ENCODE data around the gene DOCK9. TPM values are rescaled to one million over a fixed set of nuclear protein-coding genes. Genes with fewer than 3 reads are reported as not detected.

DOCK9 gene
- total and polyA plus RNA-seq, 2 donors (not counting 3 experiments of a cell fraction or from before 2014, with no cell fraction given) = 147 to 323 TPM

- dilution Hi-C loops (cut with MboI; ENCODE audit: extremely low pct_ligation_motif_present, low sequenced_read_pairs) = no loop called here
- no TSS peak for BruUV-seq (replicated peaks)
These were observed 137.8 kb downstream of the DOCK9 start for GRCh38 chr13:98839856-98840769.

More at GRCh38 chr13:98839856-98840769, 137.8 kb downstream of the DOCK9 start:
- Histone ChIP-seq H3K36me3 (ENCODE audit: control insufficient read depth in 2 of 2, extremely low read depth in 1 of 2, insufficient read depth in 2 of 2, low read length in 2 of 2) (peaks cover 22 to 25% of the 10 kb centered on the region in 2 experiments), H3K4me2 (ENCODE audit: insufficient read depth, low read length) (no peak overlapping the region), H3K27me3 (ENCODE audit: control insufficient read depth in 2 of 2, insufficient read depth in 2 of 2, low read length in 2 of 2) (no peaks in the 10 kb centered on the region), H3K4me3 (replicated peaks in 1 of 3; ENCODE audit: insufficient read depth in 1 of 3, low read depth in 1 of 3, low read length in 3 of 3) (no peak overlapping the region), H3K79me2 (ENCODE audit: control insufficient read depth, insufficient read depth, low read length) (no peaks in the 10 kb centered on the region), H4K20me1 (replicated peaks; ENCODE audit: control insufficient read depth, extremely low read depth, insufficient read depth, low read length) (no peaks in the 10 kb centered on the region), H3K9ac (replicated peaks; ENCODE audit: extremely low read depth, insufficient read depth, low read length) (no peak overlapping the region), H3K4me1 (ENCODE audit: control insufficient read depth, extremely low read depth, insufficient read depth, low read length) (peaks cover 6% of the 10 kb centered on the region), H2AFZ (ENCODE audit: low read depth, low read length) (no peak overlapping the region), H3K27ac (ENCODE audit: insufficient read depth, low read depth, low read length) (no peak overlapping the region), H3K9me1 (replicated peaks; ENCODE audit: control insufficient read depth, extremely low read depth, insufficient read depth, low read length) (no peaks in the 10 kb centered on the region), H3K9me3 (replicated peaks; ENCODE audit: control insufficient read depth, insufficient read depth, low read length) (no peaks in the 10 kb centered on the region)
- peak; percentile 70 for DNase-seq (ENCODE audit: low read depth, low spot score)
- POLR2A ChIA-PET = no interaction called here
- CTCF ChIA-PET = interaction anchor here (0.6 to 4.5 kb wide), 47 partner anchors 11 to 452 kb away, joined by 3 to 50 read pairs (median 4); partner anchors contain the start of gene DOCK9
- FAIRE-seq = peak; percentile 44
- TF ChIP-seq, protein P1, sequence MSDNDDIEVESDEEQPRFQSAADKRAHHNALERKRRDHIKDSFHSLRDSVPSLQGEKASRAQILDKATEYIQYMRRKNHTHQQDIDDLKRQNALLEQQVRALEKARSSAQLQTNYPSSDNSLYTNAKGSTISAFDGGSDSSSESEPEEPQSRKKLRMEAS (IDR thresholded peaks at IDR 0.05; ENCODE audit: insufficient read depth, insufficient read length) = no peak
- TF ChIP-seq EZH2 (IDR thresholded peaks at IDR 0.05; ENCODE audit: borderline replicate concordance, low read depth, low read length, severe bottlenecking) (no peak), POLR2AphosphoS5 (IDR thresholded peaks at IDR 0.05; ENCODE audit: insufficient read depth, low read depth, low read length) (no peak), FOS (IDR thresholded peaks at IDR 0.05; ENCODE audit: borderline replicate concordance, insufficient read depth, low read length) (peak; percentile 3)
- TF ChIP-seq, protein P2, sequence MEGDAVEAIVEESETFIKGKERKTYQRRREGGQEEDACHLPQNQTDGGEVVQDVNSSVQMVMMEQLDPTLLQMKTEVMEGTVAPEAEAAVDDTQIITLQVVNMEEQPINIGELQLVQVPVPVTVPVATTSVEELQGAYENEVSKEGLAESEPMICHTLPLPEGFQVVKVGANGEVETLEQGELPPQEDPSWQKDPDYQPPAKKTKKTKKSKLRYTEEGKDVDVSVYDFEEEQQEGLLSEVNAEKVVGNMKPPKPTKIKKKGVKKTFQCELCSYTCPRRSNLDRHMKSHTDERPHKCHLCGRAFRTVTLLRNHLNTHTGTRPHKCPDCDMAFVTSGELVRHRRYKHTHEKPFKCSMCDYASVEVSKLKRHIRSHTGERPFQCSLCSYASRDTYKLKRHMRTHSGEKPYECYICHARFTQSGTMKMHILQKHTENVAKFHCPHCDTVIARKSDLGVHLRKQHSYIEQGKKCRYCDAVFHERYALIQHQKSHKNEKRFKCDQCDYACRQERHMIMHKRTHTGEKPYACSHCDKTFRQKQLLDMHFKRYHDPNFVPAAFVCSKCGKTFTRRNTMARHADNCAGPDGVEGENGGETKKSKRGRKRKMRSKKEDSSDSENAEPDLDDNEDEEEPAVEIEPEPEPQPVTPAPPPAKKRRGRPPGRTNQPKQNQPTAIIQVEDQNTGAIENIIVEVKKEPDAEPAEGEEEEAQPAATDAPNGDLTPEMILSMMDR (IDR thresholded peaks at IDR 0.05; ENCODE audit: extremely low read depth in 1 of 2, insufficient read depth in 1 of 2, low read depth in 1 of 2, low read length in 2 of 2) = peak; percentile 90 to 94
- intact Hi-C loops (cut with micrococcal nuclease) = loop anchor here (1.0 kb wide), 1 partner anchor 193 kb away; no protein-coding TSS in a partner anchor

Data from endothelial cell of umbilical vein (primary cell).